ENCODE data around the gene SYMPK.
"Not testable (repeated sequence)": the region's sequence is repeated elsewhere in the genome, so short reads cannot be mapped to it uniquely, and the experiment has no call there.

Gene SYMPK

DNA sequence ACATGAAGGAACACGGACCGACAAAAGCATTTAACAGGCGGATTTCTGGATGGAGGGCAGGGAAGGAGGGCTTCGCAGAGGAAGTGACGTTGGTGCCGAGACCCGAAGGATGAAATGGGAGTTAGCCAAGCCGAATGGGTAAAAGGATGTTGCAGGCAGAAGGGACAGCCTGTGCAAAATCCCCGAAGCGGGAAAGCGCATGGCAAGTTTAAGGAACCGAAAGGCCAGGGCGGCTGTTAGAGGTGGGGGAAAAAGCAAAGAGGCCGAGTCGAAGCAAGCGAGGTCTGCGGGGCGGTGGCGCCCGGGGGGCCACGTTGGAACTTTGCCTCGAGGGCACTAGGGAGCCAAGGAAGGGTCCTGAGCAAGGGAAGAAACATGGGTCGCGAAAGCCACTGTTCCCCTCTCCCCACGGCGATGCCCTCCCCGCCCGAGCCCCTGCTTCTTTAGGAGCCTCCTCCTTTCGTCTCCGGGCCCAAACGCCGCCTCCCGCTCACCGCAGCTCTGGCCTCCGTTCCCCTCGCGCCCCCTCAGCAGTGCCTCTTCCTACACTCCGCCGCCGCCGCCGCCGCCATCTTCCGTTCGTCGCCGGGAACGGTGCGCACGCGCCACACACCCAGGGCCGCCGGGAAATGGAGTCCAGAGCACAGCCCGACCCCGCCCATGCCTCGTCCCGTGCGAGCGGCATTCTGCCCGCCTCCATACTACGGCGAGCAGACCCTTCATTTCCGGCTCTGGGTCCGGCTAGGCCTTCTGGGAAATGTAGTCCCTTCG is at the start of gene SYMPK:
Gene SYMPK, minus strand, starts transcription at position 584 of the 771 bp plus-strand sequence. CDS start 8,652 bp downstream, outside the sequence.
- peak; percentile 98 for DNase-seq

DNA sequence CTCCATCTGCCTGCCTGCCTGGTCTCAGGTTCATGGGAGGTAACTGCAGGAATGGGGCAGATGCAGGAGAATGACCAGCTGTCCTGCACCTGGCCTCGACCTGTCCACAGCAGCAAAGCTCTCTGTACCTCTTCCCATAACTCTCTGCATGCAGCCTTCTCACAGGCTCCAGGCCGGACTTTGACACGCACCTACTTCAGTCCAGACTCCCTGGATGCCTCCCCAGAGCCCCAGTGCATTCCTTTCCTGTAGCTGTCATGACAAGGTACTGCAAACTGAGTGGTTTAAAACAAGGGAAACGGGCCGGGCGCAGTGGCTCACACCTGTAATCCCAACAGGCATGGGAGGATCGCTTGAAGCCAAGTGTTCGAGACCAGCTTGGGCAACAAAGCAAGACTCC is 48.3 kb upstream of the SYMPK start:
- no peak for DNase-seq

DNA sequence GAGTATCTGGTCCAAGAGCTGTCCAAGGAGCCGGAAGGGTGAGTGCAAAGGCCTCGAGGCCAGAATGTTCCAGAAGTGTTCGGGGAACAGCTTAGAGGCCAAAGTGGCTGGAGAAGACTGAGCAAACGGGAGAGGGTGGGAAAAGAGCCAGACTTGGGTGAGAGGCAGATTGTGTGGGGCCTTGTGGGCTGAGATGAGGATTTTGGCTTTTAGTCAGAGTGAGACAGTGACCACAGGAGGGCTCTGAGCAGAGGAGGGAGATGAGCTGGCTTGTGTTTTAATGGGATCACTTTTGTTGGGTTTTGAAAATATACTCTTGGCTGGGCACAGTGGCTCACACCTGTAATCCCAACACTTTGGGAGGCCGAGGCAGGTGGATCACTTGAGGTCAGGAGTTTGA is 46.0 kb upstream of the SYMPK start:
- DNase-seq = no peak

DNA sequence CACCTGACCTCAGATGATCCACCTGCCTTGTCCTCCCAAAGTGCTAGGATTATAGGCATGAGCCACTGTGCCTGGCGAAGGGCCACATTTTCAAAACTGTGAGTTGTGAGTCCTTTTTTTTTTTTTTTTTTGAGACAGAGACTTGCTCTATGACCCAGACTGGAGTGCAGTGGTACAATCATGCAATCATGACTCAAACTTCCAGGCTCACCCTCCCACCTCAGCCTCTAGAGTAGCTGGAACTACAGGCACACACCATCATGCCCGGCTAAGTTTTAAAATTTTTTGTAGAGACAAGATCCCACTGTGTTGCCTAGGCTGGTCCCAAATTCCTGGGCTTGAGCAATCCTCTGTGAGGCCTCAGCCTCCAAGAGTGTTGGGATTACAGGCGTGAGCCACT is 43.3 kb upstream of the SYMPK start:
- no peak for DNase-seq

DNA sequence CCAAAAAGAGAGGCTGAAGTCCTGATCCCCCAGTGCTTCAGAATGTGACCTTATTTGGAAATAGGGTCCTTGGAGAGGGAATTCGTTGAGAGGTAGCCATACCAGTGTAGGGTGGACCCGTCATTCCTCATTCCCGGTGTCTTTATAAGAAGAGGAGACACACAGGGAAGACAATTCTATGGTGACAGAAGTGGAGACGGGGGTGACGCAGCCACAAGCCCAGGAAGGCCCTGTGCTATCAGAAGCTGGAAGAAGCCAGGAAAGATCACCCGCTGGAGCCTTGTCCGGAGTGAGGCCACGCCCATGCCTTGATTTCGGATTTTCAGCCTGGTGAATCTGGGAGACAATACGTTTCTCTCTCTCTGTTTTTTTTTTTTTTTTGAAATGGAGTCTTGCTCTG is 42.1 kb upstream of the SYMPK start:
- no peak for DNase-seq

DNA sequence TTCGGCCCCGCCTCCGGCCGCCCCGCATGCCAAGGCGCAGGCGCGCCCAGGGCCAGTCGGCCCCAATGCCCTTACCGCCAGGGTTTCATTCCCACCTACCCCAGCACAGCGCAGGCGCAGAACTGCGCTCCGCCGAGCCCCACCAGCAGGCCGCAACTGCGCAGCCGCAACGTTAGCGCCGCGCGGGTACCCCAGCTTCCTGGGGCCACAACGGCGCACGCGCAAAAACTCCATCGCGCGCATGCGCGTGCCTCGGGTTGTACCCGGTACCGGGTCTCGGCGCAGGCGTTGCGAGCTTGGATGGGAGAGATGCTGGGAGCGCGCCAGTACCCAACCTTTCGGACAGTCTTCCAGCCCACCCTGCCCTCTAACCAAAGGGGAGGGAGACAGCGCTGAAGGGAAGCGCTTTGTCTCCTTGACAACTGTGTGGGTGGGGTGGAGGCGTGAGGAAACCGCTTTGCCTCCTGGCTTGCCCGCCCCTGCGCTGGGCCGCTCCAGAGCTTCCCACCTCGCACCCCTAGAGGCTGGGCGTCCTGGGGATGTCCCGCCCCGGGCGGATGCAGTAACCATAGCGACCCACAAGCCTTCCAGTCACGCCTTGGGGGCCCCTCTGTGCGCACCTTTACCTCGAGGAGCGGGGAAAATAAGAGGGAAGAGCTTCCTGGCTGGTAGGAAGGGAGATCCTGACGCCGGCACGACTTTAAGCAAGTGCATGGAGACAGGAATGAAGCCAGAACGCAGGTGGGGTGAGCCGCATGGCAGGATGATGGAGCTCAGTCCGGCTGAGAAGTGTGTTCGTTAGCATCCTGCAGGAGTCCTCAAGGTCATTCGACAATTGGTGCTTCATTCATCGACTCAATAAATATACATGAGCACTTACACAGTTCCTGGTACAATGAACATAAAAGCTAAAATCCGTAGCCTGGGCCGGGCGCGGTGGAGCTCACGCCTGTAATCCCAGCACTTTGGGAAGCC is 40.0 kb upstream of the SYMPK start:
- DNase-seq = peak; percentile 96

DNA sequence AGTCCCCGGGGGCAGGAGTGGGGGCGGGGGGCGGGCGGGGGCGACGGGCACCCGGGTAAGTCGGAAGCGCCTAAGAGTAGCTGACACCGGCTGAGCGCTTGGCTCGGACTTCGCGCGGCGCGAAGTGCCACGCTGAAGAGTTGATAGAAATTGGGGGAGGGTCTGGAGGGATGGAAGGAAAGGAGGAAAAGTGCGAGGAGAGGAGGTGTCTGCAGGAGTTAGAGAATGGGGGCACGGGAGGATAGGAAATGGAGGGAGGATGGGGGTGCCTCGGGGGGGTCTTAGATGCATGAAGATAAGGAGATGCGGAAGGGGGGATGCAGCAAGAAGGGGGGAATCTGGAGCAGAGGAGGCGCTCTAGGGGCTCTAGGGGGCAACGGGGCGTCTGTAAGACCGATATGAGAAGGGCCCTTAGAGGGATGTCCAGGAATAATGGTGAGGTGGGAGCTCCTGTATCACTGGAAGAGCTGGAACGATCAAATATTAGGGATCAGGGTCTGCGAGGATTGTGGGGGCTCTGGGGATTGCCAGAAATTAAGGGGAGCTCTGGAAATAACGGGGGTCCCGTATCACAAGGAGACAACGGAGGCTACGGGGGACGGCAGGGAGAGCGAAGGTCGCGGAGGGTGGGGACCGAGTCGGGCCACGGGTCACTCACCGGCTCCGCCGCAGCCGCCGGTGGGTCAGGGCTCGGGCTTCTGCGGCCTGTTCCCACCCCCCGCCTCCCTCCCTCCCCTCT is 39.1 kb upstream of the SYMPK start, which contains the start of gene MYPOP:
Gene MYPOP, minus strand, starts transcription at position 702 of the 739 bp plus-strand sequence. CDS start 840 bp downstream, outside the sequence.
- no peak for DNase-seq

DNA sequence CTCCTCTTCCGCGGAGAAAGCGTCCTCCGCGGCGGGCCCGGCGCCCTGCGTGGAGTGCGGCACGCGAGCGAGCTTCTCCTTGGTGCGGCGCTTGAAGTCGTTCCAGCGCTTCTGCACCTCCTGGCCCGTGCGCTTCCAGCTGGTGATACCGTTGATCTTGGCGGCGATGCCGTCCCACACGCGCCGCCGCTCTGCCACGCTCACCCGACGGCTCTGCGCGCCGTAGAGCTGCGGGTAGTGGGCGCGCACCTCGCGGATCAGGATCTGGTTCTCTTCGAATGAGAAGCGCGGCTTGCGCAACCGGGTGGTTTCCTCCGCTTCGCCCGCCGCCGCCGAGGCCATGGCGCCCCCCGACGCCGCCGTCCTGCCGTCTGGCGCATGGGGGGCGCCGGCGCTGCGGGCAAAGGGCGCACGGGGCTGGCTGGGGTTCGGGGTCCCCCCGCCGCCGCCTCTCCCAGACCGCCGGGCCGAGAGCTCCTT is 38.5 kb upstream of the SYMPK start:
- no peak for DNase-seq

DNA sequence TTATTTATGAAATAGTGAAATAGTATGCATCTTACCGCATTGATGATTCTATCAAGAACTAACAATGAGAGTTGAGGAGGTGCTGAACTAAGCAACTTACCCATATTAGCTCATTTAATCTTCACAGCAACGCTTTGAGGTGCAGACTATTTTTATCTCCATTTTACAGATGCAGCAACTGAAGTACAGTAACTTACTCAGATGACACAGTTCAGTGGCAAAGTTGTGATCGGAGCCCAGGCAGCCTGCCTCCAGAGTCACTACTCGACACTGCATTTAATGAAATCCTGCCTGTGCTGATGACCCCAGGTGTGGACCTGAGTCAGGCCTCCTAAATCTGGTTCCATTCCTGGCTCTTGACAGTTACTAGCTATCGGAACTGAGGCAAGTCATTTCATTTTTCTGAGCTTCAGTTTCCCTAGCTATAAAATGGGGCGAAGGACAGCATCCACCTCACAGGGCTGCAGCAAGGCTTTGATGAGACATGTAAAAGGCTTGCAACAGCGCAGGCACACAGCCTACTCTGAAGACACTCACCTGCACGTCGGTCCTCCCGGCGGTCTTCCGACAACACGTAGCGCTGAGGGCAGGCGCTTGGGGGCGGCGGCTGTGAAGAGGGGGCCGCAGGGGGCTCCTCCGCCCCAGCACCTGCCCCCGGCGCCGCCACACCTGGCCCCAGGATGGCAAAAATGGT is 37.9 kb upstream of the SYMPK start:
- no peak for DNase-seq

DNA sequence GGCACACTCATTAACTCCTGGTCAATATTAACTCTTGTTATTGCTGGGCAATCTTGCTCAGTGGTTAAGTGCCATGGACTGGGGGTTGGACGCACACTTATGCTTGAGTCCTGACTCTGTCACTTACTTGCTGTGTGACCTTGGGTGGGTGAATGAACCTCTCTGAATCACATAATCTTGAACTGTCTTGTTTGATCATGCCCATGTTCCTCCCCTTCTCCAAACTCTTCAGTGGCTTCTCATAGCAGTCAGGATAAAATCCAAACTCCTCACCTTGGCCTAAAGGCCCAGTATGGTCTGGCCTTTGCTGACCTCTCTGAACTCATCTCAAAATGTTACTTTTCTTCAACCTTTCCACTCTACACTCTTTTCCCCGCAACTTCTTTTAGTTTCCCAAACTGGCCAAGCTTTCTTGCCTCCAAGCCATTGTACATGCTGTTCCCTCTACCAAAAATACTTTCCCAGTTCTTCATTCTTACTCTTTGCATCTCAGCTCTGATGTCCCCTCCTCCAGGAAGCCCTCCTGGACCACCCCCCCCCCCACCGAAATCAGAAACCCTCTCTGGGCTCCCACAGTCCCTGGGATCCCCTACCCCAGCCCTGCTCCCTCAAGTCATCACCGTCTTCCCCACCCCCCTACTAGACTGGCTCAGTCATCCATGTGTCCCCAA is 37.1 kb upstream of the SYMPK start:
- DNase-seq = no peak

DNA sequence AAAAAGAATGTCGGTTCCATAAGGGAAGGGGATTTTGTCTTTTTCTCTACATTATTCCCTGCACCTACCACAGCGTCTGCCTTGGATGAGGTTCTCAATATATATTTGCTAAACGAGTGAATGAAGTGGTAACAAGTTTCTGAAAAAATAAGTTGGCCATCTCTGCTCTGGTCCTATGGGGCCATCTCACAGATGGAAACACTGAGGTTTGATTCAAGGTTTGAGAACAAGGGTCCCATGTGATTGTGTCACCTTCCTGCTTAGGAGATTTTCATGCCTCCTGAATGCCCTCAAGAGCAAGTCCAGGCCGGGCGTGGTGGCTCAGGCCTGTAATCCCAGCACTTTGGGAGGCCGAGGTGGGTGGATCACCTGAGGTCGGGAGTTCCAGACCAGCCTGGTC is 36.3 kb upstream of the SYMPK start:
- DNase-seq = no peak

DNA sequence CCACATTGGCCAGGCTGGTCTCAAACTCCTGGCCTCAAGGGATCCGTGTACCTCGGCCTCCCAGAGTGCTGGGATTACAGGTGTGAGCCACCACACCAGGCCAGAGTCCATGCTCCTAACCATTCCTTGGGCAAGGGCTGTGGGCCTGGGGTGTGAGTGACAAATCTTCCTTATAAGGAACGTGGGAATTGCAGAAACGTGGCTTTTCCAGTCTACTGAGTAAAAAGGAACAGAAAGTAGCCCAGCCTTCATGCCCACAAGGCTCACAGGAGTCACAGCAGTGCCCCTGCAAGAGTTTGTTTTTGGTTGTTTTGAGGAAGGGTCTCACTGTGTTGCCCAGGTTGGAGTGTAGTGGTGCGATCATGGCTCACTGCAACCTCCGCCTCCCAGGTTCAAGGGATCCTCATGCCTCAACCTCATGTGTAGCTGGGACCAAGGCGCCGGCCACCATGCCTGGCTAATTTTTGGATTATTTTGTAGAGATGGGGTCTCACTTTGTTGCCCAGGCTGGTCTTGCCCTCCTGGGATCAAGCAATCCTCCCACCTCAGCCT is 34.4 kb upstream of the SYMPK start:
- DNase-seq = no peak

DNA sequence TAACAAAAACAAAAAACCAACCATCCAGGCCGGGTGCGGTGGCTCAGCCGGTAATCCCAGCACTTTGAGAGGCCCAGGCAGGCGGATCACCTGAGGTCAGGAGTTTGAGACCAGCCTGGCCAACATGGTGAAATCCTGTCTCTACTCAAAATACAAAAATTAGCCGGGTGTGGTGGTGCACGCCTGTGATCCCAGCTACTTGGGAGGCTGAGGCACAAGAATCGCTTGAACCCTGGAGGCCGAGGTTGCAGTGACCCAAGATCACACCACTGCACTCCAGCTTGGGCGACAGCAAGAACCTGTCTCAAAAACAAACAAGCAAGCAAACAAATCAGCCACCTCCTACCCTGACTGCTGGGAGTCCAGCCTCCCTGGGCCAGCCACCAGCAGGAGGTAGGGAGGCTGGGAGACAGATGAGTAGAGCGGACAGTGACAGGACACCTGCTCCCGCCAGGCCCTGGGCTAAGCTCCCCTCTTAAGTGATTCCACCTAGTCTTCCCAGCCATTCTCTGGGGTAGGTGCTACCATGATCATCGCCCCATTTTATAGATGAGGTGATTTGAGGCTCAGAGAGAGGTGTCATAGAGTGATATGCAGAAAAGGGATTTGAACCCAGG is 33.1 kb upstream of the SYMPK start:
- DNase-seq = not testable (repeated sequence)

DNA sequence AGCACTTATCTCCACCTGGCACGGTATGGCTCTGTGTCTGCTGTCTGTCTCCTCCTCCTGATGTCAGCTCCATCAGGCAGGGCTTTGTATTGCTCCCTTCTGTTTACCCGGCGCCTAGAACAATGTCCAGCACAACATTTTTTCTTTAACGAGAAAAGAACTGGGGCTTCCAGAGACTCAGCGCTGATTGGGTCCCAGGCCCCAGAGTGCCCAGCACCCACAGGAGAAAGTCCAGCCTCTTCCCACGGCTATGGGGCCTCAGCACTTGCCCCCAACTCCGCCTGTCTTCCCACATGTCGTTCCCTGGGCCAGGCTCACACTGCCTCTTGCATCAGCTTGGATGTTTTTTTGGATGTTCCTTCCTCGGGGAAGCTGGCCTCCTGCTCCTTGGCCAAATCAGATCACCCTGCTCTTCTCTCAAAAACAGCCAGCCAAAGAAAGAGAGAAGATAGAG is 32.6 kb upstream of the SYMPK start:
- DNase-seq = no peak

DNA sequence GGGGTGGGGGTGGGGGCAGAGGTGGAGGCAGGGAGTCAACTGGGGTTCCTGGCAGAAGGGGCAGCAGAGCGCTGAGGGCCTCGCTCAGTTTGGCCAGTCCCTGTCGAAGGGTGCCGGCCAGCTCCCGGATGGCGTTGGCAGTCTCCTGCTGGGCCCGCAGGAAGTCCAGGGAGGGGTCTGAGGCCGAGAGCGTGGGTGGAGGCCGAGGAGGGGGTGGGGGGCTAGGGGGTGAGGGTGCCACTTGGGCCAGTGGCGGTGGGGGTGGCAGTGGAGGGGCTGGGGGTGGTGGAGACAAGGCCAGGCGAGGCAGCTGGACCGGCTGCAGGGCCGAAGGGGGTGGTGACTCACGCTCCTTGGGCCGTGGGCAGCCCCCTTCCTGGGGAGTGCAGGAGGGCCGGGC is 27.9 kb upstream of the SYMPK start:
- DNase-seq = no peak

DNA sequence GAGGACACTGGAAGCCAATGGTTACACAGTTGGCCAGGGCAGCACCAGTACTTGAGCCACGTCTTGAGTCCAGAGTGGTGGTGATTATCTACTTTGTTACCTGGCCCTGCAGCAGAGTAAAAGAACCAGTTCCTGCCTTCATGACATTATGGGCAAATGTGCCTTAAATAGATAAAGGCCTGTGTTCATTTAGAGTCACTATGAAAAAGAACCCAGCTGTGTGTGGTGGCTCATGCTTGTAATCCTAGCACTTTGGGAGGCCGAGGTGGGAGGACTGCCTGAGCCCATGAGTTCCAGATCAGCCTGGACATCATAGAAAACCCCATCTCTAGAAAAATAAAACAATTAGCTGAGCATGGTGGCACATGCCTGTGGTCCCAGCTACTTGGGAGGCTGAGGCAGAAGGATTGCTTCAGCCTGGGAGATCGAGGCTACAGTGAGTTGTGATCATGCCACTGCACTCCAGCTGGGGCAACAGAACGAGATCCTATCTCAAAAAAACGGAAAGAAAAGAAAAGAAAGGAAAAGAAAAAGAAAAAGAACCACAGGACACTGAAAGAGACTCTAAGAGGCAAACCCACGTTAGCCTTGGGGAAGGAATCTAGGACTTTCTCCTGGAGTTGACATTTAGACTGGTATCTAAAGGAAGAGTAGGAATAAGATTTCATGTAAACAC is 26.4 kb upstream of the SYMPK start:
- no peak for DNase-seq

DNA sequence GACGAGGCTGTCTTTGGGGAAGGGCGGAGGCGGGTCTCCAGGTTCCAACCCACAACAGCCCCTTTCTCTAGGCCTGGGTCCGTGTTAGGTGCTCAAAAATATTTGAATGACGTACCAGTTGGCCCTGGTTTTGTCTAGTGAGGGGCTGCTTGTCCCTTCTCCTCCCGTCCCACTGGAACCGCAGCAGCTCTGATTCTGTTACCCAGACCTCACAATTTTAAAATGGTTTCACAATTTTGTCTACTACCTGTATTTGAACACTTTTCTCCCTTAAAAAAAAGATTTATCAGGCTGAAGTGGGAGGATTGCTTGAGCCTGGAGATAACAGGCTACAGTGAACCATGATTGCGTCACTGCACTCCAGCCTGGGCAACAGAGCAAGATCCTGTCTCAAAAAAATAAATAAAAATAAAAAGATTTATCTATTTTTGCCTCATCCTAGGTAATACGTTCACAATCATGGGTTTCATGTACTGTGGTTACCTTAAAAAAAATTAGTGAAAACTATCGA is 24.3 kb upstream of the SYMPK start:
- no peak for DNase-seq

DNA sequence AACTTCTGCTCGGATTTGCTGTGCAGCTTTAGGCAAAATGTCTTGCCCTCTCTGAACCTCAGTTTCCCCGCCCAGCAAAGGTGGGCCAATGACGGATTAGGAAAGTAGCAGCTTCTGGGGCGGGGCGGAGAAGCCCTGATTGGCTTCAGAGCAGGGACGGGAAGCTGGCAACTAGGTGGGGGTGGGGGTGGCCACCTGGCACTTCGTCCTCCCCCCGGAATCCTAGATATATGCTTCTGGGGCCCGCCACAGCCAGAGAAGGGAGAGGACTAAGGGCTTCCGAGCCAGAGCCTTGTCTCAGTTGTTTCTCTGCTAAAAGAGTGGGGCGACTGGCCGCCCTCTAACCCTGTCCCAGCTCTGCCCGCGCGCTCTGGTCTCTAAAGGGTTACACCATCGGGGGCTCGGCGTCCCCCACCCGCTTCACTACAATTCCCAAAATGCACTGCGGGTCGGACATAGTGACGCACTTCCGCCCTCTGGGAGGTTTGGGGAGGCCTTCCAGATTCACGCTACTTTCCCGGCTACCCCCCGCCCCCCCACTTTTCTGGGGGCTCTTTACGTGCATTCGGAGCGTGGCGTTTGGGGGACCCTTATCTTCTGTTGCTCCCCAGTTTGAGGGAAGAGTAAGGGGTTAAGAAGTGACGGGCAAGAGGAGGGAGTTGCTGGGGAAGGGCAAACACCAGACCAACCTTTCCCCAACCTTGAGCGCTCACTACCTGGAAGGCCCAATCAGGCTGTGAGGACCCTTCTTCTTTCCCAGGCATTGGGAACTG is 23.7 kb upstream of the SYMPK start:
- DNase-seq = peak; percentile 83
